ENCODE results near the gene TMPRSS2. TPM values are rescaled to one million over a fixed set of nuclear protein-coding genes. Genes with fewer than 3 reads are reported as not detected.

TMPRSS2 gene
- total and polyA plus RNA-seq, 2 donors (not counting 1 experiment from before 2014, with no cell fraction given), result not detected

GRCh38 chr21:41526478-41527087 lies 18.6 kb upstream of the TMPRSS2 start:
- Histone ChIP-seq H3K4me2 (replicated peaks; ENCODE audit: low read depth, low read length, poor library complexity, severe bottlenecking) (no peak overlapping the region), H3K79me2 (ENCODE audit: control insufficient read depth, insufficient read depth, low read length) (no peaks in the 10 kb centered on the region), H2AFZ (ENCODE audit: insufficient read depth, low read depth, low read length, poor library complexity, severe bottlenecking) (no peak overlapping the region), H3K9me3 (ENCODE audit: control extremely low read depth in 1 of 3, control insufficient read depth in 2 of 3, insufficient read depth in 1 of 3, low read length in 2 of 3) (peaks cover 0 to 2% (median 0%) of the 10 kb centered on the region in 3 donors), H3K27ac (ENCODE audit: low read length in 2 of 2) (no peak overlapping the region), H3K36me3 (replicated peaks in 1 of 2; ENCODE audit: control extremely low read depth in 1 of 2, control insufficient read depth in 1 of 2, extremely low read depth in 1 of 2, insufficient read depth in 2 of 2, low read length in 1 of 2) (no peaks in the 10 kb centered on the region), H3K27me3 (replicated peaks in 1 of 4; ENCODE audit: control extremely low read depth in 1 of 4, control insufficient read depth in 3 of 4, insufficient read depth in 4 of 4, low read length in 3 of 4) (peaks cover 0 to 4% (median 0%) of the 10 kb centered on the region in 4 experiments), H3K4me1 (ENCODE audit: control insufficient read depth in 2 of 2, insufficient read depth in 2 of 2, low read length in 2 of 2) (no peaks in the 10 kb centered on the region), H3K9ac (ENCODE audit: low read length) (no peak overlapping the region), H4K20me1 (ENCODE audit: control insufficient read depth, insufficient read depth, low read length, poor library complexity, severe bottlenecking) (no peaks in the 10 kb centered on the region), H3K4me3 (ENCODE audit: control extremely low read depth in 1 of 5, extremely low read depth in 1 of 5, insufficient read depth in 1 of 5, low read depth in 2 of 5, low read length in 4 of 5) (no peak overlapping the region)
- intact Hi-C loops (cut with micrococcal nuclease), result no loop called here
- Mint-ChIP-seq H3K27me3 (peaks cover 26% of the 10 kb centered on the region), H3K27ac (no peak overlapping the region), H3K4me3 (no peak overlapping the region), H3K4me1 (no peaks in the 10 kb centered on the region), H3K9me3 (ENCODE audit: insufficient read depth) (no peaks in the 10 kb centered on the region)
- 81% methylated on average over 8 of the region's 10 CpGs for WGBS (ENCODE audit: insufficient coverage)
- ATAC-seq (ENCODE audit: low read depth), result no peak
- ChIA-PET CTCF (no interaction called here), POLR2A (no interaction called here)
- no peak for DNase-seq
- TF ChIP-seq EZH2 (IDR thresholded peaks at IDR 0.05; ENCODE audit: borderline replicate concordance, insufficient read depth, low read depth, low read length, poor library complexity, severe bottlenecking), result no peak
- TF ChIP-seq, protein P1, sequence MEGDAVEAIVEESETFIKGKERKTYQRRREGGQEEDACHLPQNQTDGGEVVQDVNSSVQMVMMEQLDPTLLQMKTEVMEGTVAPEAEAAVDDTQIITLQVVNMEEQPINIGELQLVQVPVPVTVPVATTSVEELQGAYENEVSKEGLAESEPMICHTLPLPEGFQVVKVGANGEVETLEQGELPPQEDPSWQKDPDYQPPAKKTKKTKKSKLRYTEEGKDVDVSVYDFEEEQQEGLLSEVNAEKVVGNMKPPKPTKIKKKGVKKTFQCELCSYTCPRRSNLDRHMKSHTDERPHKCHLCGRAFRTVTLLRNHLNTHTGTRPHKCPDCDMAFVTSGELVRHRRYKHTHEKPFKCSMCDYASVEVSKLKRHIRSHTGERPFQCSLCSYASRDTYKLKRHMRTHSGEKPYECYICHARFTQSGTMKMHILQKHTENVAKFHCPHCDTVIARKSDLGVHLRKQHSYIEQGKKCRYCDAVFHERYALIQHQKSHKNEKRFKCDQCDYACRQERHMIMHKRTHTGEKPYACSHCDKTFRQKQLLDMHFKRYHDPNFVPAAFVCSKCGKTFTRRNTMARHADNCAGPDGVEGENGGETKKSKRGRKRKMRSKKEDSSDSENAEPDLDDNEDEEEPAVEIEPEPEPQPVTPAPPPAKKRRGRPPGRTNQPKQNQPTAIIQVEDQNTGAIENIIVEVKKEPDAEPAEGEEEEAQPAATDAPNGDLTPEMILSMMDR (IDR thresholded peaks at IDR 0.05), result no peak

GRCh38 chr21:41523175-41523574 lies 15.2 kb upstream of the TMPRSS2 start:
- Histone ChIP-seq H3K79me2 (ENCODE audit: control insufficient read depth, insufficient read depth, low read length) (no peaks in the 10 kb centered on the region), H4K20me1 (ENCODE audit: control insufficient read depth, insufficient read depth, low read length, poor library complexity, severe bottlenecking) (no peaks in the 10 kb centered on the region), H3K4me1 (ENCODE audit: control insufficient read depth in 2 of 2, insufficient read depth in 2 of 2, low read length in 2 of 2) (no peaks in the 10 kb centered on the region), H3K4me2 (replicated peaks; ENCODE audit: low read depth, low read length, poor library complexity, severe bottlenecking) (no peak overlapping the region), H3K36me3 (replicated peaks in 1 of 2; ENCODE audit: control extremely low read depth in 1 of 2, control insufficient read depth in 1 of 2, extremely low read depth in 1 of 2, insufficient read depth in 2 of 2, low read length in 1 of 2) (no peaks in the 10 kb centered on the region), H3K9ac (ENCODE audit: low read length) (no peak overlapping the region), H3K27me3 (replicated peaks in 1 of 4; ENCODE audit: control extremely low read depth in 1 of 4, control insufficient read depth in 3 of 4, insufficient read depth in 4 of 4, low read length in 3 of 4) (peaks cover 0 to 4% (median 0%) of the 10 kb centered on the region in 4 experiments), H3K9me3 (ENCODE audit: control extremely low read depth in 1 of 3, control insufficient read depth in 2 of 3, insufficient read depth in 1 of 3, low read length in 2 of 3) (peaks cover 0 to 5% (median 0%) of the 10 kb centered on the region in 3 donors), H2AFZ (ENCODE audit: insufficient read depth, low read depth, low read length, poor library complexity, severe bottlenecking) (no peak overlapping the region), H3K4me3 (ENCODE audit: control extremely low read depth in 1 of 5, extremely low read depth in 1 of 5, insufficient read depth in 1 of 5, low read depth in 2 of 5, low read length in 4 of 5) (no peak overlapping the region), H3K27ac (ENCODE audit: low read length in 2 of 2) (no peak overlapping the region)
- Mint-ChIP-seq H3K4me1 (no peaks in the 10 kb centered on the region), H3K27ac (no peak overlapping the region), H3K27me3 (peaks cover 25% of the 10 kb centered on the region), H3K9me3 (ENCODE audit: insufficient read depth) (peaks cover 6% of the 10 kb centered on the region), H3K4me3 (no peak overlapping the region)
- ChIA-PET POLR2A (no interaction called here), CTCF (no interaction called here)
- DNase-seq (no peak), ATAC-seq (ENCODE audit: low read depth) (no peak)
- TF ChIP-seq EZH2 (IDR thresholded peaks at IDR 0.05; ENCODE audit: borderline replicate concordance, insufficient read depth, low read depth, low read length, poor library complexity, severe bottlenecking), result no peak
- intact Hi-C loops (cut with micrococcal nuclease), result no loop called here
- 100% methylated on average over 2 of the region's 3 CpGs for WGBS (ENCODE audit: insufficient coverage)

All from B cell (primary cell).